HepG2 (cell line): ENCODE results near the gene BCL2L1. TPM values are rescaled to one million over a fixed set of nuclear protein-coding genes. Genes with fewer than 3 reads are reported as not detected.
A peak's percentile ranks its signal among the peaks of the same experiment; 100 is the strongest.

Source experiments
- ATAC-seq: fragments of 200-7000 bp; cut with Tn5 transposase; 3 replicates; pipeline ENCODE4 v1.9.1; 2020; ENCODE audit warnings: mild to moderate bottlenecking, moderate library complexity
- BruUV-seq: library from RNA; stranded (reverse); fragments of 400-500 nt; replicated peaks from 2 replicates; lab custom pipeline; 2021; lab: Mats Ljungman, UMichigan
- CTCF ChIA-PET: fragments of 300-600 bp; formaldehyde crosslinking; extraction: SDS; loops from one replicate; lab custom pipeline; 2021; ENCODE audit warnings: low total read pairs, inconsistent platforms, low intra/inter-chr PET ratio; lab: Yijun Ruan, JAX
- POLR2A ChIA-PET: fragments of 350-600 bp; sonication (Branson Sonifier 250); formaldehyde crosslinking; loops from one replicate; lab custom pipeline; 2020; ENCODE audit warnings: antibody characterized with exemption, inconsistent platforms; lab: Yijun Ruan, JAX
- DNase-seq: peaks from one replicate; pipeline ENCODE4 v3.0.0-alpha.2; 2015; ENCODE audit warnings: low spot score
- FAIRE-seq: peaks from 3 replicates; lab custom pipeline; 2011; peaks lifted over from hg19 to GRCh38; lab: Jason Lieb, UNC
- H2AFZ ChIP-seq: one replicate; pipeline ENCODE4 v1.6.1; 2011; ENCODE audit warnings: low read length, inconsistent platforms
- H3K27ac ChIP-seq: fragments of 300-600 bp; 3 replicates; pipeline ENCODE4 v1.8.0; 2011; ENCODE audit warnings: mixed run types, mild to moderate bottlenecking, mixed read lengths, low read length, inconsistent platforms; ENCODE audit not compliant: insufficient read depth; ENCODE audit errors: extremely low read length
- H3K27me3 ChIP-seq, 2 experiments: fragments of 200-600 bp in 1 of 2; 2 replicates in 1 of 2; 3 replicates in 1 of 2; pipeline versions ENCODE4 v1.6.0 to v1.8.0; 2011; ENCODE audit warnings: low read length in 2 of 2, mild to moderate bottlenecking in 2 of 2, moderate library complexity in 2 of 2, inconsistent platforms in 1 of 2; ENCODE audit not compliant: insufficient read depth in 2 of 2, control insufficient read depth in 1 of 2
- H3K36me3 ChIP-seq, 2 experiments: fragments of 200-600 bp in 1 of 2; replicated peaks in 1 of 2; 2 replicates in 1 of 2; 3 replicates in 1 of 2; pipeline versions ENCODE4 v1.5.1 to v1.8.0; 2011; ENCODE audit warnings: low read length in 2 of 2, inconsistent platforms in 1 of 2; ENCODE audit not compliant: insufficient read depth in 2 of 2, control insufficient read depth in 1 of 2
- H3K4me1 ChIP-seq: 2 replicates; pipeline ENCODE4 v1.5.1; 2012; ENCODE audit warnings: low read length, inconsistent platforms; ENCODE audit not compliant: insufficient read depth
- H3K4me2 ChIP-seq: 2 replicates; pipeline ENCODE4 v1.6.0; 2011; ENCODE audit warnings: low read depth, low read length, inconsistent platforms
- H3K4me3 ChIP-seq, 3 experiments: fragments of 200-600 bp in 1 of 3; sonication (generic), shearing (Covaris generic) in 1 of 3; replicated peaks in 1 of 3; 2 replicates each; pipeline ENCODE4 v1.5.1; 2011 to 2016; ENCODE audit warnings: low read length in 3 of 3, inconsistent platforms in 2 of 3, low read depth in 2 of 3, mild to moderate bottlenecking in 2 of 3, control low read depth in 1 of 3, mixed read lengths in 1 of 3; ENCODE audit not compliant: insufficient read depth in 1 of 3
- H3K79me2 ChIP-seq: one replicate; pipeline ENCODE4 v1.6.1; 2011; ENCODE audit warnings: low read length, inconsistent platforms; ENCODE audit not compliant: insufficient read depth
- H3K9ac ChIP-seq: 2 replicates; pipeline ENCODE4 v1.6.0; 2011; ENCODE audit warnings: mild to moderate bottlenecking, low read depth, low read length, inconsistent platforms; ENCODE audit not compliant: insufficient read depth
- H3K9me3 ChIP-seq: 2 replicates; pipeline ENCODE4 v1.5.1; 2012; ENCODE audit warnings: mild to moderate bottlenecking, low read length
- H4K20me1 ChIP-seq: 2 replicates; pipeline ENCODE4 v1.6.0; 2011; ENCODE audit warnings: inconsistent platforms, mild to moderate bottlenecking, low read length, moderate library complexity; ENCODE audit not compliant: insufficient read depth
- ATF6 ChIP-seq: sonication (generic); formaldehyde crosslinking; conservative IDR thresholded peaks from 2 replicates; pipeline ENCODE4 v1.4.0; 2020; ENCODE audit warnings: missing genetic modification reagents
- CERS6 ChIP-seq: sonication (generic); formaldehyde crosslinking; IDR thresholded peaks from 2 replicates; pipeline ENCODE4 v1.5.0; 2020; ENCODE audit warnings: missing genetic modification reagents
- CTCF ChIP-seq: sonication (generic); formaldehyde crosslinking; IDR thresholded peaks from 2 replicates; pipeline ENCODE4 v1.5.0; 2020; ENCODE audit warnings: mild to moderate bottlenecking, missing genetic modification reagents, moderate library complexity
- JUN ChIP-seq: sonication (generic); formaldehyde crosslinking; IDR thresholded peaks from 2 replicates; pipeline ENCODE4 v1.4.0; 2020; ENCODE audit warnings: mild to moderate bottlenecking, missing genetic modification reagents
- KAT7 ChIP-seq: IDR thresholded peaks from 2 replicates; pipeline ENCODE4 v1.6.1; 2018; ENCODE audit warnings: borderline replicate concordance, missing compliant biosample characterization
- MED13 ChIP-seq: sonication (generic); formaldehyde crosslinking; IDR thresholded peaks from 2 replicates; pipeline ENCODE4 v1.5.0; 2020; ENCODE audit warnings: missing genetic modification reagents
- MEF2D ChIP-seq: sonication (generic); formaldehyde crosslinking; IDR thresholded peaks from 2 replicates; pipeline ENCODE4 v1.5.1; 2020; ENCODE audit warnings: mild to moderate bottlenecking, missing genetic modification reagents
- NR2F2 ChIP-seq: IDR thresholded peaks from 2 replicates; pipeline ENCODE4 v1.6.1; 2012; ENCODE audit warnings: low read depth, inconsistent platforms, borderline replicate concordance
- ONECUT2 ChIP-seq: sonication (generic); formaldehyde crosslinking; IDR thresholded peaks from 2 replicates; pipeline ENCODE4 v1.4.0; 2020; ENCODE audit warnings: missing genetic modification reagents
- SAFB2 ChIP-seq: sonication (generic); formaldehyde crosslinking; IDR thresholded peaks from 2 replicates; pipeline ENCODE4 v1.5.1; 2020; ENCODE audit warnings: missing genetic modification reagents, low read depth, mild to moderate bottlenecking, borderline replicate concordance
- SP1 ChIP-seq, 2 experiments: fragments of 450-650 bp in 1 of 2; sonication (generic) in 1 of 2; formaldehyde crosslinking in 1 of 2; IDR thresholded peaks; 2 replicates each; pipeline versions ENCODE4 v1.4.0 to v1.6.1; 2016 to 2020; ENCODE audit warnings: missing genetic modification reagents in 1 of 2
- TOPORS ChIP-seq: sonication (generic); formaldehyde crosslinking; IDR thresholded peaks from 2 replicates; pipeline ENCODE4 v1.8.0; 2023; ENCODE audit warnings: mild to moderate bottlenecking, missing genetic modification reagents
- U2AF2 ChIP-seq: fragments of 200-400 bp; formaldehyde crosslinking; IDR thresholded peaks from 2 replicates; pipeline ENCODE4 v1.6.1; 2017; ENCODE audit warnings: low read depth, mild to moderate bottlenecking, low read length
- ZFP1 ChIP-seq: IDR thresholded peaks from 2 replicates; pipeline ENCODE4 v1.6.1; 2016
- ZNF263 ChIP-seq: sonication (generic); formaldehyde crosslinking; IDR thresholded peaks from 2 replicates; pipeline ENCODE4 v1.4.0; 2020; ENCODE audit warnings: missing genetic modification reagents
- ZNF30 ChIP-seq: sonication (generic); formaldehyde crosslinking; IDR thresholded peaks from 2 replicates; pipeline ENCODE4 v1.5.0; 2020; ENCODE audit warnings: mild to moderate bottlenecking, missing genetic modification reagents
- ZNF354B ChIP-seq: sonication (generic); formaldehyde crosslinking; IDR thresholded peaks from 2 replicates; pipeline ENCODE4 v1.8.0; 2022; ENCODE audit warnings: mild to moderate bottlenecking, missing genetic modification reagents
- ZNF709 ChIP-seq: sonication (generic); formaldehyde crosslinking; IDR thresholded peaks from 2 replicates; pipeline ENCODE4 v1.5.0; 2020; ENCODE audit warnings: mild to moderate bottlenecking, missing genetic modification reagents
- ZNF768 ChIP-seq: sonication (generic); formaldehyde crosslinking; IDR thresholded peaks from 2 replicates; pipeline ENCODE4 v1.4.0; 2020; ENCODE audit warnings: missing genetic modification reagents
- WGBS: methylation state at CpG from one replicate; pipeline ENCODE4 v1.1.6; 2017; ENCODE audit warnings: low lambda C conversion rate; 5-methylcytosine and 5-hydroxymethylcytosine counted together
- in situ Hi-C: cut with HindIII; loops from 2 replicates; pipeline ENCODE4 v1.10.0; 2017; ENCODE audit warnings: low pct_unique_long_range_greater_than_20kb; ENCODE audit not compliant: extremely low pct_ligation_motif_present
- intact Hi-C: fragments of 100-400 bp; cut with micrococcal nuclease; formaldehyde crosslinking; loops from one replicate; pipeline ENCODE4 v1.10.0; 2022; ENCODE audit not compliant: unreplicated experiment
- polyA plus RNA-seq, 8 experiments: library from polyadenylated mRNA; depleted of rRNA in 3 of 8; stranded (reverse) in 7 of 8; unstranded in 1 of 8; fragments of >200 nt; fragmentation: Illumina TruSeq in 4 of 8; extraction: Trizol in 4 of 8; gene quantifications; 2 replicates each; pipeline versions ENCODE4 v1.2.1 to v1.2.3, GENCODE V29; 2011 to 2016; ENCODE audit warnings: low read depth in 4 of 8, missing spikeins in 1 of 8, mixed read lengths in 1 of 8; ENCODE audit not compliant: insufficient read depth in 1 of 8
- total RNA-seq, 5 experiments: library from RNA; depleted of rRNA; stranded (reverse); fragments of >200 nt; fragmentation: Illumina TruSeq; extraction: Trizol; gene quantifications; 2 replicates each; pipeline ENCODE4 v1.2.3, GENCODE V29; 2016; ENCODE audit warnings: low read depth in 1 of 5

The BCL2L1 gene
- total and polyA plus RNA-seq, 2 of the 13 experiments (the other 11 are each of a cell fraction or from before 2014, with no cell fraction given), result 164 to 258 TPM

GRCh38 chr20:31678389-31679356 lies 44.0 kb downstream of the BCL2L1 start:
- WGBS, result 52% methylated on average over 9 of the region's 9 CpGs
- peaks cover 96% of the 10 kb centered on the region for H3K4me1 ChIP-seq
- H3K27me3 ChIP-seq, result no peaks in the 10 kb centered on the region
- peak overlapping the region; percentile 34 for H3K4me2 ChIP-seq
- POLR2A ChIA-PET, result interaction anchor here (0.9 to 20.7 kb wide), 12 partner anchors 9 to 201 kb away, joined by 3 to 643 read pairs (median 8); partner anchors contain the start of genes BCL2L1 and TPX2
- ATAC-seq, result peak; percentile 65
- H3K9me3 ChIP-seq, result no peaks in the 10 kb centered on the region
- in situ Hi-C loops (no loop called here), intact Hi-C loops (loop anchor here (1.0 to 2.0 kb wide), 2 partner anchors 14 to 45 kb away; no protein-coding TSS in a partner anchor)
- FAIRE-seq, result peak; percentile 88
- H2AFZ ChIP-seq, result no peak overlapping the region
- peak; percentile 86 for DNase-seq
- peak overlapping the region; percentile 55 for H3K27ac ChIP-seq
- no TSS peak for BruUV-seq
- peaks cover 59 to 88% of the 10 kb centered on the region in 2 experiments for H3K36me3 ChIP-seq
- peaks cover 59% of the 10 kb centered on the region for H4K20me1 ChIP-seq
- H3K4me3 ChIP-seq, result no peak overlapping the region
- H3K79me2 ChIP-seq, result peaks cover 93% of the 10 kb centered on the region
- H3K9ac ChIP-seq, result peak overlapping the region; percentile 23; the same call in 1 of the 2 replicates
- CTCF ChIA-PET, result interaction anchor here (1.5 to 4.1 kb wide), 3 partner anchors 17 to 45 kb away, joined by 3 to 13 read pairs (median 5); partner anchors contain the start of gene BCL2L1
- TF ChIP-seq KAT7 (CRISPR knock-in tag) (peak; percentile 36; the same call in 1 of the 2 replicates), ATF6 (CRISPR knock-in tag) (no peak), JUN (CRISPR knock-in tag) (no peak), CERS6 (CRISPR knock-in tag) (no peak), ZNF709 (CRISPR knock-in tag) (peak; percentile 27; the same call in 1 of the 2 replicates), U2AF2 (no peak), ZNF768 (CRISPR knock-in tag) (no peak), CTCF (0 out of 2 replicates have a peak, but pooled peaks have one; percentile 12), MED13 (peak; percentile 91), NR2F2 (peak; percentile 83), SP1 (IDR thresholded peaks at IDR 0.05) (no peak), SP1 (CRISPR knock-in tag; IDR thresholded peaks at IDR 0.05) (no peak), ZNF263 (CRISPR knock-in tag) (0 out of 2 replicates have a peak, but pooled peaks have one; percentile 13), ZNF30 (CRISPR knock-in tag) (no peak), MEF2D (CRISPR knock-in tag) (peak; percentile 60; the same call in 1 of the 2 replicates), ZFP1 (no peak), ZNF354B (CRISPR knock-in tag) (no peak), SAFB2 (CRISPR knock-in tag) (no peak), TOPORS (CRISPR knock-in tag) (peak; percentile 4; the same call in 1 of the 2 replicates), ONECUT2 (CRISPR knock-in tag) (0 out of 2 replicates have a peak, but pooled peaks have one; percentile 47)
